GM19025 (cell line): ENCODE measurements around the gene TTYH1.

ENCODE experiments used
- ATAC-seq: cut with Tn5 transposase; IDR thresholded peaks from one replicate; pipeline ENCODE4 v1.9.1; 2021; ENCODE audit warnings: mild to moderate bottlenecking, low read depth, moderate library complexity; ENCODE audit not compliant: unreplicated experiment

TTYH1 gene

GRCh38 chr19:54473892-54474372, 58.7 kb downstream of the TTYH1 start:
- ATAC-seq, result no peak

- ATAC-seq, result no peak
Observed at GRCh38 chr19:54475706-54476105, 60.4 kb downstream of the TTYH1 start.

GRCh38 chr19:54477650-54478049, 62.4 kb downstream of the TTYH1 start:
- no peak for ATAC-seq

GRCh38 chr19:54478677-54479266, 63.5 kb downstream of the TTYH1 start:
- ATAC-seq, result no peak

- no peak for ATAC-seq
Observed at GRCh38 chr19:54480051-54480450, 64.8 kb downstream of the TTYH1 start.

GRCh38 chr19:54481326-54481930, 66.2 kb downstream of the TTYH1 start:
- no peak for ATAC-seq

GRCh38 chr19:54482889-54483288, 67.6 kb downstream of the TTYH1 start:
- no peak for ATAC-seq

- ATAC-seq, result no peak
Observed at GRCh38 chr19:54484451-54484850, 69.2 kb downstream of the TTYH1 start.

- no peak for ATAC-seq
Observed at GRCh38 chr19:54485851-54486250, 70.6 kb downstream of the TTYH1 start.
